GM21526 (cell line): ENCODE measurements around the gene ZCCHC2.

Experiments
- ATAC-seq: cut with Tn5 transposase; IDR thresholded peaks from one replicate; pipeline ENCODE4 v1.9.1; 2021; ENCODE audit warnings: moderate library complexity; ENCODE audit not compliant: unreplicated experiment, low FRiP score

Gene ZCCHC2

DNA sequence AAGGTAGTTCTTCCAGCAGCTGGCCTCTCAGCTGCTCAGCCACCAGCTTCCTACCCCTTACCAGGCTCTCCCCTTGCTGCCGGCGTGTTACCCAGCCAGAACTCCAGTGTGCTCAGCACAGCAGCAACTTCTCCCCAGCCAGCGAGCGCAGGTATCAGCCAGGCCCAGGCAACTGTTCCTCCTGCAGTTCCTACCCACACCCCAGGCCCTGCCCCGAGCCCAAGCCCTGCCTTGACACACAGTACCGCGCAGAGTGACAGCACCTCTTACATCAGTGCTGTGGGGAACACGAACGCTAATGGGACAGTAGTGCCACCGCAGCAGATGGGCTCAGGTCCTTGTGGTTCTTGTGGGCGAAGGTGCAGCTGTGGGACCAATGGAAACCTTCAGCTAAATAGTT is 52.0 kb downstream of the ZCCHC2 start:
- no peak for ATAC-seq

DNA sequence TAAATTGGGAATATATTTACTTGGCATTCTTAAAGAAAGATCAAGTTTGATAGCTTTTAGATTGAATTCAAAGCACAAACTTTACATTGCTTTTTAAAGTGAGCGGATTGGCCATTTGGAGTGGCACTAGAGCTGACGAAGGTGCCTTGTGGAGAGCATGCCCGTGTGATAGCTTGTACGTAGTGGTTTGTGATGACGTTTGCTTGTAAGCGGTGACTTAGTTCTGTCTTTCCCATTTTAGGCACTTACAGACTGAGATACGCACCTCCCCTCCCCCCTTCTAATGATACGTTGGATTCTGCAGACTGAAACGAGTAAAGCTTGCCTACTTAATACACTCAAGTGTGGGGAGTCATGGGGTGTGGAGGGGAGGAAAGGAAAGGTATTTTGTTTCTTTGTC is 53.4 kb downstream of the ZCCHC2 start:
- ATAC-seq, result no peak

GRCh38 chr18:62576845-62577512 is 54.2 kb downstream of the ZCCHC2 start:
- peak; percentile 53 for ATAC-seq

DNA sequence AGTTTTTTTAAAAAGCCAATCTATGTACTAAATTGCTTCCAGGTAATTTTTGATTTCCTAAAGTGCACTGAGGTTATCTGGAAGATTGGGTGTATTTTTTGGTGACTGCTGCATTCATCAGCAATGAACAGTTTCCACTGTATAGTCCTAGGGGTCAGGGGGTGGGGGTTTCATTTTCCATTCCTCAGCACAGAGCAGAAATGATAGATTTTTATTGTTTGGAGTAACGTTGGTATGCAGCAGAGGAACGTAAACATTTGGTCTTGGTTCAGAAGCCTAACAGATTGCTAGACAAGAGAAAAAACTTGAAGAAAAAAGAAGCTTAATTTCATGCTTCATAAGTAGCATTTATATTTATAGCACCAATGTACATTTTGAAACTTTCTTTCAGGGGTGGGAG is 54.9 kb downstream of the ZCCHC2 start:
- ATAC-seq, result no peak

DNA sequence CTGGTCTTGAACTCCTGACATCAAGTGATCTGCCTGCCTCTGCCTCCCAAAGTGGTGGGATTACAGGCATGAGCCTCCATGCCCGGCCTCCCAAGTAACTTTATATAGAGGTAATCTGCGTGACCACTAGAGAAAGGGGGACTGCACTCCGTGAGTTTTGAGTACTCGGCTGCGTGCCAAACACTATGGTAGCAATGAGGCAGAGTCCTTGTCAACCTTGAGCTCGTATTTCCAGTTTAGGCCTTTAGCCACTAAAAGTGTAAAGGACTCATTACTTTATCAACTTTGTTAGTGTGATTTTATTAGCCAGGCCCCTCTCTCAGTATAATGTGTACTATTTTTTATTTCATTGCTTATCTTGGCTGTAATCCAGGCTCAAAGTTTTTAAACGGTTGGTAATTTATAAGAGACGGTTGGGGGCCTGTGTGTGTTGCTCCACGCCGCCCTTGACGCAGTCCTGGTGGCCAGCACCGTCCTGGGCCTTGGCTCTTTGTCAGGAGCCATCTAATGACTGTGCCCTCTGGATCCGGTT is 56.2 kb downstream of the ZCCHC2 start:
- no peak for ATAC-seq

DNA sequence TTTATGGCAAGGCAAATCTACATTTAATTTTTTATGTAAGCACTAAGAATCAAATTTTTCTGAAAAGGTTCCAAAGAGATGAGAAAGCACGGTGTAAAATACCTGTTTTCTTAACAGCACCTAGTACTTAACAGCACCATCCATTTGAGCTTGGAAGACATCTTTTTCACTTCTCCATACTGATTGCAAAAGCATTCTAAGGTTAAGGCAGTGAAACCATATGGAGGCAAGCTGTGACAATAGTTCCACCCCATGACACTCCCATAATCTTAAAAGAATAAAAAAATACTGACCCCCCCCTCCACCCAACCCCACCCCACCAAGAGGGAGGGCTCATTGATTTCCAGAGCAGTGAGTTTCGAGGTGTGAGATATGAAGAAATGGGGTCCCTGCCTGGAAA is 60.6 kb downstream of the ZCCHC2 start:
- ATAC-seq, result no peak

GRCh38 chr18:62584241-62585120 is 61.7 kb downstream of the ZCCHC2 start:
- ATAC-seq, result peak; percentile 82

DNA sequence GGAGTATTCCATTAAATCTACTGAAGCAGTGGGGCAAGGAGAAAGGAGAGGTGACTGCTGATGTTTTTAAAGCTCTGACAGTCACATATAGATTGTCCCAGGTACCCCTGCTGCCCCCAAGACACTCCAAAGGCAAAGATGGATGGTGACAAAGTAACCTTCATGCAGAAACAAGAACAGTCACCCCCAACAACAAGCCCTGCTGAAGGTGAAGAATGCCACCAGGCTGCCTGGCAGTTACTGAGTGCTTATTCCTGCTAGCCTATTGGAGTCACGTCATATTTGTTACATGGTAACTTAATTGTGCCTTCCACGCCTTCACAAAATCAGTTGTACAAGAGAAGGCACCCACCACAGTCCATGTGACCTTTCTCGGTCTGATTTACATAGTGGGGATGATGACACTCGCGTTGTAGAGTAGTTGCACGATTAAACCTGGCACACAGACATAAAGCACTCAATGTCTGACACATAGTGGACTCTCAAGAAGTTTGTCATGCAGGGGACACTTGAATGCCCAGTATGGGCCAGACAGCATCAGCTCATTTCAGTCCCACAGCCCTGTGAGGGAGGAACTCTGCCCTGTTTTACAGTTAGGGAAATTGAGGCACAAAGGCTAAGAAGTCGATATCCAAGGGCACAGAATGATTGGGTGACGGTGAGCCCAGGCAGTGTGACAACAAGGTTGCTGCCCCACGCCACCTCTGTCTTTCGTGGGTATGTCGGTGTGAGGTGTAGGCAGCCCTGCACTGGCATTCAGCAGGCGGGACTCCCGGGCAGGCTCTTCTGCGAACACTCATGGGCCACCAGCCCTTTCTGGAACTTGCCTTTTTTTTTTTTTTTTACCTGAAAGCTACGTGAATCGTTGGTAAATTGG is 62.7 kb downstream of the ZCCHC2 start:
- ATAC-seq, result peak; percentile 3

GRCh38 chr18:62586151-62586774 is 63.4 kb downstream of the ZCCHC2 start:
- peak; percentile 54 for ATAC-seq

DNA sequence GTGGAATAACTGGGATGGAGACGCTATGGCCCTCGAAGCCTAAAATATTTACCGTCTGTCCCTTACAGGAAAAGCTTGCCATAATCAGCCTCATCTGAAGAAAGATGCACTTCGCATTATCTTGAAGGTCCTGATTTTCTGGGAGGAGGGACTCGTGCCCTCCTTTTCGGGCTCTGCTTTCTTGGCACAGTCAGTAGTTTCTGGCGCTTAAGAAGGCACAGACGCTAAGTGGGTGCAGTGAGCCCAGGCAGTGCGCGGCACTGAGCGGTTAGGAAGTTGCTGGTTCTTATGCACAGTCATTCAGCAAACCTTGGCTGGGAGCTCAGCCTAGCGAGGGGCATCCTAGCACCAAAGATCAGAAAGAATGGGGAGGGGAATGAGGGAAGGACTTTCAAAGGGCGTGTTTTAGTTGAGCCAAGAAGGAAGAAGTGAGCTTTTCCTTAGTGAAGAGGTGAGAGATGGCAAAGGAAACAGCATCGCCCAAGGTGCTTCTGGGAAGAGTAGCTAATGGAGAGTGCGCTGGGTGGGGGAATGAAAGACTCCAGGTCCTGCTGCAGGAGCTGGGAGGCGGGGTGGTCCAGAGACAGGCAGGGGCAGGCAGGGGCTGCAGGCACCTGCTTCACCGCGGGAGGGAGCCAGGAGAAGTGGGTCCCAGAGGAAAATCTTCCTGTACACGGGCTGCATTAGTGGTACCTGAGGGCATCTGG is 64.1 kb downstream of the ZCCHC2 start:
- ATAC-seq, result no peak

DNA sequence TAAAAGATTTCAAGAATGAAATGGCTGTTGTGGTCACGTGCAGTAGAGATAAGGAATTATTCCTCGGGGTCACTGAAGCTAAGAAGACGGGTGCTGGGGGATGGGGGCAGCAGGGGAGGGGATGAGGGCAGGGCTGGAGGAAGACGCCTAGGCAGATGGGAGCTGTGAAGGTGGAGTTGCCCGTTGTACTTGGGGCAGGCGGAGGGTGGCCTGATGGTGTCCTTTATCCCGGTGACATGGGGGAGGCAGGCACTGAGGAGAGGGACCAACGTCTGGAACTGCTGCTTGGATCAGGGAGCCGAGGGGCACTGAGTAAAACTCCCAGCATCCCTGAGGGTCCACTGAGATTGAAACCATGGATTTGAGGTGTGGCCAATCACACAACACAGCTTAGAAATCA is 64.9 kb downstream of the ZCCHC2 start:
- ATAC-seq, result no peak

GRCh38 chr18:62588217-62588616 is 65.4 kb downstream of the ZCCHC2 start:
- no peak for ATAC-seq

DNA sequence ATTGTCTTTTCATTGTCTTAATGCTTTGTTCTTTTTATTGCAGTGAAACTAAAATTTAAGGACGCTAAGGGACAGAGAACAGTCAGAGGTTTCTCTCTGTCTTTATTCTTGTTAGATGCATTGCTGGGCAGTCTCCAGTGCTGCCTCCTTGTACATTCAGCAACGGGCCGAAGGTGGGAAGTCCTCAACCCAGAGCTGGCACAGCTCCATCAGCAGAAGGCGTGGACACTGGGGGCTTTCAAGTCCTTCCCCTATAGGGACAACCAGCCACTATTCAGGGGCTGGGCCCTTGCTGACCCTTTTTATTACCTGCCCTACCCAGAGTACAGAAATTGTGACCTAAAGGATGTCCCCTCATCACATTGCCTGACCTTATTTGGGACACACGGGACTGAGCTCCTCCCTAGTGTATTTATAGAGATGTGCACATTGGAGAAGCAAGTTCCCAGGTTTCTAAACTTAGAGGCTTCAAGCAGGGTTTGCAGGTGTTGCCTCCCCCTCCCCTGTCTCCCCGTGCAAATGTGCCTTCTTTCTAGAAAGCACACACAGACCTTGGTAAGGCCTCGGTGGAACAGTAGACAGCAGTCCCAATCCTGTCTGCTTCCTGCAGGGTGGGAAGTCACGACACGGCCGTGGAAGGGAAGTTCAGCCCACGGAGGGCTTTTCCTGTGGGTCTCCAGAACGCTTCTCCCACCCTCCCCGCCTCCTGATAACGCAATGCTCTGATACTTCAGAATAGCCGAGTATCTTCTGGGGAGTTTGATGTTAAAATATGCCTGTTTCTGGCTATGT is 68.2 kb downstream of the ZCCHC2 start:
- ATAC-seq, result no peak

DNA sequence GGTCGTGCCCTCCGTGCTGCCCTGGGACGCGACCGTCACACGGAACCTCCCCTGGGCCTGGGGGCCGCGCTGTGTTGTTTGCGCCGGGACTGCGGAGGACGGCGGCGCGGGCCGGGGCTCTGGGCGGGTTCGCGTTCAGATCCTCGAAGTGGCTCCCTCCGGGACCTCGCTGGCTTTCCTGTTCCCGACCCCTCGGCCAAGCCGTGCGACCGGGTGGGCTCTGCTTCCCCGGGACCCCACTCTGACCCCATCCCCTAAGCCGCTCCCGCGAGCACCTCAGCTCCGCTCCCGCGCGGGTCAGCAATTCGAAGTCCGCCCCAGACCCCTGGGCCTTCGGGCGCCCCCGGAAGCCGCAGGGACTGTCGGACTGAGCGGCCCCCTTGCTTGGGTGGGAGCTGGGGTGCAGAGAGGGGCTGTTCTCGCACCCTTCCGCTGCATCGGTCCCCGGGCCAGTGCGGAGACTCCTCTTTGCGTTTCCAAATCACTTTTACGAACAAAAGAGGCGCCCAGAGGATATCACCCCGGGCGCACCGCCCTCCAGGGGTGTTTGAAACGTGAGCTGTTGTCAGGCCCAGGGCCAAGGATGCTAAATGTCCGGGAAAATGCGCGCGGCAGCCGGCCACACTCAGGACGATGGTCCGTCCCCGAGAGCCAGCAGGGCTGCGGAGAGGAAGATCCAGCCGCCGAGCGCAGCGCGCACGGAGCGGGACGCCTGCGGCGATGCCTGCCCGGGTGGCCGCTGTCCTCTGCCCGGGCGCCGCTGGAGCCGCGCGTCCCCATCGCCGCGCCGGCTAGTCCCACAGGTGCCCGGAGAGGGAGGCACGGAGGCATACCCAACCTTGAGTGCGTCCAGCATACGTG is 73.5 kb downstream of the ZCCHC2 start:
- ATAC-seq, result no peak

- no peak for ATAC-seq
Observed at GRCh38 chr18:62601871-62602270, 79.0 kb downstream of the ZCCHC2 start.

GRCh38 chr18:62602706-62603105 is 79.9 kb downstream of the ZCCHC2 start:
- ATAC-seq, result no peak

DNA sequence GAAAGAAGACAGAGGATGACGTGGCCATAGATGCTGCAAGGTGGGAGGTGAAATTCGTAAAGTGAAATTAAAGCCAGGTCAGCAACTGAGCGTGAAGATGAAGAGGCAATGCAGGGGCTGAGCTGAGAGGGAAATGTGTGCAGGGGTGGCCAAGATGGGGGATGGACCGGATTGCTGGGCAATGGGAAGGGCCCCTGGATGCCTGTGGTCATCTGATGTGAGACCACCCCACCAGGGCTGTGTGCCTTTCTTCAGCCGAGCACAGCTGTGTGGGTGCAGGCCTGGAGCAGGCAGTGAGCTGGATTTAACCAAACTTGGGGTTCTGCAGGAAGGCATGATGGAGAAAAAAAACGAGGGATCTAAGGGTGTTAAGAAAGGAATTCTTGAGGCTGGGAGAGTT is 80.4 kb downstream of the ZCCHC2 start:
- ATAC-seq, result no peak

- ATAC-seq, result no peak
Observed at GRCh38 chr18:62603979-62604378, 81.2 kb downstream of the ZCCHC2 start.
